HCT116 (cell line): Measurements from ENCODE around the gene RBFOX2. TPM values are rescaled to one million over a fixed set of nuclear protein-coding genes. Genes with fewer than 3 reads are reported as not detected.

Experiments
- ATAC-seq: fragments of 200-7000 bp; cut with Tn5 transposase; 2 replicates; pipeline ENCODE4 v1.9.1; 2020; ENCODE audit warnings: mild to moderate bottlenecking, moderate library complexity
- BruUV-seq: library from RNA; stranded (reverse); fragments of 400-500 nt; replicated peaks from 2 replicates; lab custom pipeline; 2021; lab: Mats Ljungman, UMichigan
- CTCF ChIA-PET: fragments of 300-600 bp; sonication (Branson Sonifier 250); formaldehyde crosslinking; loops from one replicate; lab custom pipeline; 2021; ENCODE audit warnings: antibody characterized with exemption; lab: Charles Lee
- POLR2A ChIA-PET: fragments of 300-600, 350-600 bp; sonication (Branson Sonifier 250); formaldehyde crosslinking; loops from one replicate; lab custom pipeline; 2021; ENCODE audit warnings: antibody characterized with exemption; lab: Charles Lee
- RAD21 ChIA-PET, 2 experiments: fragments of 300-600 bp; sonication (Branson Sonifier 250); formaldehyde crosslinking; loops; one replicate each; lab custom pipeline; 2023; ENCODE audit warnings: low total read pairs in 2 of 2; ENCODE audit not compliant: uncharacterized antibody in 2 of 2, unreplicated experiment in 2 of 2, low non-redundant PET in 1 of 2; lab: Charles Lee
- DNase-seq: peaks from one replicate; pipeline ENCODE4 v3.0.0-alpha.2; 2010; ENCODE audit warnings: low read depth, low spot score
- H2AFZ ChIP-seq: fragments of 200-600 bp; shearing (Covaris generic), sonication (generic); 2 replicates; pipeline ENCODE4 v1.6.1; 2017; ENCODE audit warnings: low read depth, mixed run types, mixed read lengths, antibody characterized with exemption, low read length; ENCODE audit not compliant: poor library complexity, severe bottlenecking
- H3K27ac ChIP-seq: 2 replicates; pipeline ENCODE4 v1.5.1; 2012; ENCODE audit warnings: low read depth, low read length
- H3K27me3 ChIP-seq: fragments of 200-600 bp; sonication (generic); 2 replicates; pipeline ENCODE4 v1.6.1; 2016; ENCODE audit warnings: mixed run types, low read length, mixed read lengths; ENCODE audit not compliant: insufficient read depth
- H3K36me3 ChIP-seq, 2 experiments: fragments of 200-500 bp in 1 of 2; fragments of 200-600 bp in 1 of 2; sonication (Bioruptor generic) in 1 of 2; sonication (generic) in 1 of 2; 2 replicates each; pipeline versions ENCODE4 v1.5.1 to v1.6.1; 2014 to 2016; ENCODE audit warnings: low read length in 2 of 2, inconsistent platforms in 1 of 2, mixed read lengths in 1 of 2, mixed run types in 1 of 2; ENCODE audit not compliant: insufficient read depth in 2 of 2, control insufficient read depth in 1 of 2
- H3K4me1 ChIP-seq, 2 experiments: fragments of 200-600 bp in 1 of 2; sonication (generic) in 1 of 2; 2 replicates each; pipeline versions ENCODE4 v1.5.1 to v1.6.1; 2012 to 2017; ENCODE audit warnings: low read length in 2 of 2, inconsistent platforms in 1 of 2, mild to moderate bottlenecking in 1 of 2, mixed read lengths in 1 of 2, mixed run types in 1 of 2, moderate library complexity in 1 of 2; ENCODE audit not compliant: insufficient read depth in 2 of 2, control insufficient read depth in 1 of 2
- H3K4me2 ChIP-seq: fragments of 200-600 bp; sonication (generic); 2 replicates; pipeline ENCODE4 v1.6.1; 2017; ENCODE audit warnings: mixed run types, low read length, mixed read lengths
- H3K4me3 ChIP-seq, 2 experiments: fragments of 200-600 bp in 1 of 2; sonication (generic) in 1 of 2; replicated peaks in 1 of 2; 2 replicates each; pipeline ENCODE4 v1.5.1; 2011 to 2016; ENCODE audit warnings: low read length in 2 of 2, control low read depth in 1 of 2, low read depth in 1 of 2, mild to moderate bottlenecking in 1 of 2, mixed read lengths in 1 of 2, mixed run types in 1 of 2
- H3K79me2 ChIP-seq: fragments of 200-600 bp; sonication (generic); 2 replicates; pipeline ENCODE4 v1.6.1; 2017; ENCODE audit warnings: mild to moderate bottlenecking, mixed run types, low read length, moderate library complexity, mixed read lengths; ENCODE audit not compliant: insufficient read depth
- H3K9ac ChIP-seq: fragments of 200-600 bp; sonication (generic); 2 replicates; pipeline ENCODE4 v1.6.1; 2016; ENCODE audit warnings: low read length, mixed read lengths
- H3K9me2 ChIP-seq: fragments of 200-600 bp; sonication (generic), shearing (Covaris generic); 2 replicates; pipeline ENCODE4 v1.6.1; 2017; ENCODE audit warnings: mixed run types, mild to moderate bottlenecking, moderate library complexity; ENCODE audit not compliant: insufficient read depth
- H3K9me3 ChIP-seq, 2 experiments: fragments of 200-500 bp in 1 of 2; fragments of 200-600 bp in 1 of 2; sonication (Bioruptor generic) in 1 of 2; sonication (generic) in 1 of 2; 2 replicates each; pipeline ENCODE4 v1.6.1; 2014 to 2017; ENCODE audit warnings: low read length in 2 of 2, mixed read lengths in 2 of 2, inconsistent platforms in 1 of 2, low read depth in 1 of 2, mild to moderate bottlenecking in 1 of 2, mixed run types in 1 of 2, moderate library complexity in 1 of 2; ENCODE audit not compliant: control insufficient read depth in 1 of 2, insufficient read depth in 1 of 2
- H4K20me1 ChIP-seq: fragments of 200-600 bp; sonication (generic), shearing (Covaris generic); 2 replicates; pipeline ENCODE4 v1.6.1; 2017; ENCODE audit warnings: mixed run types, mild to moderate bottlenecking, moderate library complexity; ENCODE audit not compliant: insufficient read depth
- CBX3 ChIP-seq: IDR thresholded peaks from 2 replicates; pipeline ENCODE4 v1.6.1; 2012; ENCODE audit warnings: low read depth
- CEBPB ChIP-seq: IDR thresholded peaks from 2 replicates; pipeline ENCODE4 v1.6.1; 2012; ENCODE audit warnings: low read depth
- CTCF ChIP-seq, 3 experiments: fragments of 200-600 bp in 1 of 3; sonication (generic) in 1 of 3; IDR thresholded peaks in 2 of 3; conservative IDR thresholded peaks in 1 of 3; 2 replicates each; pipeline ENCODE4 v1.5.1; 2012 to 2017; ENCODE audit warnings: low read depth in 2 of 3, low read length in 2 of 3, antibody characterized with exemption in 1 of 3, borderline replicate concordance in 1 of 3, control low read depth in 1 of 3, mild to moderate bottlenecking in 1 of 3, mixed read lengths in 1 of 3, mixed run types in 1 of 3, moderate library complexity in 1 of 3; ENCODE audit not compliant: insufficient read depth in 1 of 3
- FOSL1 ChIP-seq: IDR thresholded peaks from 2 replicates; pipeline ENCODE4 v1.6.1; 2012; ENCODE audit warnings: low read depth
- JUND ChIP-seq: IDR thresholded peaks from 2 replicates; pipeline ENCODE4 v1.6.1; 2012
- MAX ChIP-seq: IDR thresholded peaks from 2 replicates; pipeline ENCODE4 v1.6.1; 2012
- SIN3A ChIP-seq: IDR thresholded peaks from 2 replicates; pipeline ENCODE4 v1.6.1; 2012; ENCODE audit warnings: low read depth
- SP1 ChIP-seq: IDR thresholded peaks from 2 replicates; pipeline ENCODE4 v1.6.1; 2012; ENCODE audit warnings: low read depth
- TCF7L2 ChIP-seq: IDR thresholded peaks from 2 replicates; pipeline ENCODE4 v1.7.0; 2011; ENCODE audit warnings: borderline replicate concordance, inconsistent platforms; ENCODE audit not compliant: insufficient read depth, insufficient read length; ENCODE audit errors: extremely low read depth
- YY1 ChIP-seq: IDR thresholded peaks from 2 replicates; pipeline ENCODE4 v1.6.1; 2011; ENCODE audit warnings: low read length, low read depth, moderate library complexity, mild to moderate bottlenecking; ENCODE audit not compliant: insufficient replicate concordance; ENCODE audit errors: extremely low read depth
- ZBTB33 ChIP-seq: IDR thresholded peaks from 2 replicates; pipeline ENCODE4 v1.6.1; 2011; ENCODE audit warnings: mild to moderate bottlenecking, low read length, moderate library complexity; ENCODE audit not compliant: insufficient replicate concordance; ENCODE audit errors: extremely low read depth
- ZNF274 ChIP-seq: fragments of 200-500 bp; sonication (Bioruptor generic); IDR thresholded peaks from 2 replicates; pipeline ENCODE4 v1.6.1; 2014; ENCODE audit warnings: mild to moderate bottlenecking, low read depth, low read length, inconsistent platforms
- intact Hi-C: fragments of 100-400 bp; cut with micrococcal nuclease; formaldehyde crosslinking; loops from 2 replicates; pipeline ENCODE4 v1.10.0; 2022
- total RNA-seq: library from RNA; stranded (reverse); gene quantifications from one replicate; pipeline ENCODE4 v1.2.1, GENCODE V29; 2021; ENCODE audit not compliant: unreplicated experiment

Gene RBFOX2
- total RNA-seq, 1 experiment from 2014 or later = 83.9 TPM

GRCh38 chr22:35837101-35837727, 191.4 kb downstream of the RBFOX2 start (continued):
- TF ChIP-seq ZBTB33 (no peak), ZNF274 (no peak)

GRCh38 chr22:35835998-35836691, 192.5 kb downstream of the RBFOX2 start:
- peak overlapping the region; percentile 74 for H3K4me2 ChIP-seq
- H3K9me2 ChIP-seq = no peaks in the 10 kb centered on the region
- H3K4me3 ChIP-seq = peak overlapping the region; percentile 46 to 53
- CTCF ChIA-PET = no interaction called here
- BruUV-seq = TSS peak; percentile 21
- TF ChIP-seq CBX3 (0 out of 2 replicates have a peak, but pooled peaks have one; percentile 16), TCF7L2 (peak; percentile 33), SP1 (no peak; the same call in none of the 2 replicates), FOSL1 (peak; percentile 68; the same call in 1 of the 2 replicates), JUND (peak; percentile 60), YY1 (peak; percentile 39), ZNF274 (no peak), CTCF (IDR thresholded peaks at IDR 0.05 in 2 of 3, conservative IDR thresholded peaks at IDR 0.05 in 1 of 3; ENCODE audit: borderline replicate concordance in 1 of 3, insufficient read depth in 1 of 3, low read depth in 2 of 3, low read length in 2 of 3) (no peak), SIN3A (0 out of 2 replicates have a peak, but pooled peaks have one; percentile 43), CEBPB (no peak), MAX (peak; percentile 80)
- H3K9ac ChIP-seq = peak overlapping the region; percentile 65
- peaks cover 81% of the 10 kb centered on the region for H3K79me2 ChIP-seq
- peak overlapping the region; percentile 85 for H3K27ac ChIP-seq
- POLR2A ChIA-PET = interaction anchor here (1.9 kb wide), 1 partner anchor 206 kb away, joined by 8 read pairs; no protein-coding TSS in a partner anchor
- RAD21 ChIA-PET = interaction anchor here in 1 of 2 experiments (1.2 to 1.3 kb wide), 2 partner anchors 94 to 206 kb away, joined by 3 to 4 read pairs; no protein-coding TSS in a partner anchor
- no peaks in the 10 kb centered on the region for H3K9me3 ChIP-seq
- H3K36me3 ChIP-seq = no peaks in the 10 kb centered on the region
- ATAC-seq (peak; percentile 74), DNase-seq (peak; percentile 68)
- no peaks in the 10 kb centered on the region for H4K20me1 ChIP-seq
- H3K27me3 ChIP-seq = no peaks in the 10 kb centered on the region
- H2AFZ ChIP-seq = no peak overlapping the region
- intact Hi-C loops = loop anchor here (10.0 kb wide), 1 partner anchor 461 kb away; no protein-coding TSS in a partner anchor
- peaks cover 45 to 64% of the 10 kb centered on the region in 2 experiments for H3K4me1 ChIP-seq
